H9 (cell line): ENCODE results near the gene PGS1. TPM values are rescaled to one million over a fixed set of nuclear protein-coding genes. Genes with fewer than 3 reads are reported as not detected.

Source experiments
- DNase-seq: peaks from one replicate; pipeline ENCODE4 v3.0.0-alpha.2; 2017
- H2AFZ ChIP-seq: one replicate; pipeline ENCODE4 v1.6.1; 2013; ENCODE audit warnings: mild to moderate bottlenecking, low read length, control low read depth, moderate library complexity
- H2AK5ac ChIP-seq: 2 replicates; pipeline ENCODE4 v1.6.1; 2013; ENCODE audit warnings: low read length, control low read depth, mixed read lengths; ENCODE audit not compliant: insufficient read length
- H2BK120ac ChIP-seq: one replicate; pipeline ENCODE4 v1.6.1; 2013; ENCODE audit warnings: low read depth, mild to moderate bottlenecking, low read length, control low read depth, inconsistent platforms; ENCODE audit not compliant: poor library complexity, severe bottlenecking
- H2BK12ac ChIP-seq: 2 replicates; pipeline ENCODE4 v1.6.1; 2013; ENCODE audit warnings: low read length, control low read depth, mixed read lengths, low read depth; ENCODE audit not compliant: insufficient read length
- H2BK15ac ChIP-seq: 2 replicates; pipeline ENCODE4 v1.6.1; 2013; ENCODE audit warnings: low read depth, low read length, control low read depth
- H2BK20ac ChIP-seq: one replicate; pipeline ENCODE4 v1.6.1; 2013; ENCODE audit warnings: low read depth, mild to moderate bottlenecking, low read length, control low read depth, inconsistent platforms; ENCODE audit not compliant: poor library complexity, severe bottlenecking
- H2BK5ac ChIP-seq: 2 replicates; pipeline ENCODE4 v1.6.1; 2013; ENCODE audit warnings: low read length, control low read depth, mixed read lengths; ENCODE audit not compliant: insufficient read length
- H3K14ac ChIP-seq: 2 replicates; pipeline ENCODE4 v1.6.1; 2013; ENCODE audit warnings: low read length, control low read depth; ENCODE audit not compliant: insufficient read depth
- H3K18ac ChIP-seq: 2 replicates; pipeline ENCODE4 v1.6.1; 2013; ENCODE audit warnings: low read depth, mild to moderate bottlenecking, mixed read lengths, low read length, control low read depth; ENCODE audit not compliant: insufficient read length
- H3K23ac ChIP-seq: 2 replicates; pipeline ENCODE4 v1.6.1; 2013; ENCODE audit warnings: low read length, control low read depth, mixed read lengths, low read depth; ENCODE audit not compliant: insufficient read length
- H3K23me2 ChIP-seq: 2 replicates; pipeline ENCODE4 v1.6.1; 2013; ENCODE audit warnings: low read depth, mild to moderate bottlenecking, mixed read lengths, low read length, control low read depth; ENCODE audit not compliant: insufficient read length, poor library complexity, severe bottlenecking
- H3K27ac ChIP-seq: 2 replicates; pipeline ENCODE4 v1.5.1; 2013; ENCODE audit warnings: low read length, control low read depth, mixed read lengths, low read depth; ENCODE audit not compliant: insufficient read length
- H3K27me3 ChIP-seq: 2 replicates; pipeline ENCODE4 v1.6.1; 2013; ENCODE audit warnings: low read length, control low read depth, inconsistent platforms; ENCODE audit not compliant: insufficient read depth
- H3K4ac ChIP-seq: 2 replicates; pipeline ENCODE4 v1.6.1; 2013; ENCODE audit warnings: low read depth, mild to moderate bottlenecking, control low read depth, inconsistent platforms, low read length, moderate library complexity
- H3K4me1 ChIP-seq: 2 replicates; pipeline ENCODE4 v1.6.1; 2013; ENCODE audit warnings: low read length, control low read depth, inconsistent platforms; ENCODE audit not compliant: insufficient read depth
- H3K4me2 ChIP-seq: 2 replicates; pipeline ENCODE4 v1.6.1; 2013; ENCODE audit warnings: low read length, control low read depth, mixed read lengths; ENCODE audit not compliant: insufficient read length, insufficient read depth
- H3K56ac ChIP-seq: 2 replicates; pipeline ENCODE4 v1.6.1; 2013; ENCODE audit warnings: low read depth, mild to moderate bottlenecking, mixed read lengths, low read length, control low read depth; ENCODE audit not compliant: insufficient read length
- H3K79me1 ChIP-seq: 2 replicates; pipeline ENCODE4 v1.6.1; 2013; ENCODE audit warnings: low read depth, mild to moderate bottlenecking, moderate library complexity, low read length, control low read depth, inconsistent platforms; ENCODE audit not compliant: insufficient read depth, poor library complexity, severe bottlenecking
- H3K79me2 ChIP-seq: 2 replicates; pipeline ENCODE4 v1.6.1; 2013; ENCODE audit warnings: low read length, control low read depth, inconsistent platforms; ENCODE audit not compliant: insufficient read depth
- H3K9ac ChIP-seq: 2 replicates; pipeline ENCODE4 v1.6.1; 2013; ENCODE audit warnings: low read length, control low read depth, mixed read lengths; ENCODE audit not compliant: insufficient read length; ENCODE audit errors: extremely low read depth
- H3K9me3 ChIP-seq: one replicate; pipeline ENCODE4 v1.6.1; 2013; ENCODE audit warnings: low read depth, low read length, inconsistent platforms; ENCODE audit not compliant: control insufficient read depth
- H3T11ph ChIP-seq: one replicate; pipeline ENCODE4 v1.6.1; 2013; ENCODE audit warnings: mild to moderate bottlenecking, low read length, control low read depth, inconsistent platforms
- H4K20me1 ChIP-seq: one replicate; pipeline ENCODE4 v1.6.1; 2013; ENCODE audit not compliant: control insufficient read depth, insufficient read length, insufficient read depth
- H4K5ac ChIP-seq: 2 replicates; pipeline ENCODE4 v1.6.1; 2013; ENCODE audit warnings: low read depth, mild to moderate bottlenecking, mixed read lengths, low read length, control low read depth; ENCODE audit not compliant: insufficient read length
- H4K8ac ChIP-seq: replicated peaks from 2 replicates; pipeline ENCODE4 v1.6.1; 2013; ENCODE audit warnings: low read length, control low read depth, mixed read lengths, low read depth; ENCODE audit not compliant: insufficient read length
- H4K91ac ChIP-seq: 2 replicates; pipeline ENCODE4 v1.6.1; 2013; ENCODE audit warnings: low read depth, mild to moderate bottlenecking, moderate library complexity, mixed read lengths, low read length, control low read depth; ENCODE audit not compliant: insufficient read length
- H3K27ac Mint-ChIP-seq, 3 experiments: 2 replicates in 2 of 3; 3 replicates in 1 of 3; pipeline ENCODE4 v1.8.0; 2020 to 2021; ENCODE audit warnings: mixed read lengths in 3 of 3, mild to moderate bottlenecking in 1 of 3, moderate library complexity in 1 of 3
- H3K27me3 Mint-ChIP-seq: 2 replicates; pipeline ENCODE4 v1.8.0; 2021; ENCODE audit warnings: low read depth, mild to moderate bottlenecking, moderate library complexity, mixed read lengths
- H3K36me3 Mint-ChIP-seq, 3 experiments: 2 replicates in 2 of 3; 3 replicates in 1 of 3; pipeline ENCODE4 v1.8.0; 2020 to 2021; ENCODE audit warnings: low read depth in 3 of 3, mixed read lengths in 3 of 3; ENCODE audit not compliant: insufficient read depth in 1 of 3
- H3K4me1 Mint-ChIP-seq, 2 experiments: 2 replicates each; pipeline ENCODE4 v1.8.0; 2020; ENCODE audit warnings: mixed read lengths in 2 of 2
- H3K4me3 Mint-ChIP-seq, 2 experiments: 2 replicates in 1 of 2; 3 replicates in 1 of 2; pipeline ENCODE4 v1.8.0; 2020 to 2021; ENCODE audit warnings: mild to moderate bottlenecking in 2 of 2, mixed read lengths in 2 of 2, moderate library complexity in 1 of 2
- H3K9me3 Mint-ChIP-seq, 2 experiments: 2 replicates in 1 of 2; 3 replicates in 1 of 2; pipeline ENCODE4 v1.8.0; 2020; ENCODE audit warnings: mild to moderate bottlenecking in 2 of 2, mixed read lengths in 2 of 2, moderate library complexity in 1 of 2
- CTCF ChIP-seq: fragments of 200-600 bp; sonication (generic); conservative IDR thresholded peaks from 3 replicates; pipeline ENCODE4 v1.8.0; 2021; ENCODE audit warnings: antibody characterized with exemption, mild to moderate bottlenecking
- WGBS: extraction: QIAGEN DNeasy Blood & Tissue Kit; methylation state at CpG from one replicate; pipeline ENCODE4 v1.1.7; 2013; ENCODE audit warnings: missing lambda C conversion rate, low lambda C conversion rate, mixed read lengths; ENCODE audit not compliant: insufficient read length; ENCODE audit errors: extremely low coverage; 5-methylcytosine and 5-hydroxymethylcytosine counted together
- total RNA-seq: library from RNA; stranded (reverse); gene quantifications from 2 replicates; pipeline ENCODE4 v1.2.1, GENCODE V29; 2021

PGS1 gene
- total RNA-seq, 1 experiment from 2014 or later, result 45.7 TPM

DNA sequence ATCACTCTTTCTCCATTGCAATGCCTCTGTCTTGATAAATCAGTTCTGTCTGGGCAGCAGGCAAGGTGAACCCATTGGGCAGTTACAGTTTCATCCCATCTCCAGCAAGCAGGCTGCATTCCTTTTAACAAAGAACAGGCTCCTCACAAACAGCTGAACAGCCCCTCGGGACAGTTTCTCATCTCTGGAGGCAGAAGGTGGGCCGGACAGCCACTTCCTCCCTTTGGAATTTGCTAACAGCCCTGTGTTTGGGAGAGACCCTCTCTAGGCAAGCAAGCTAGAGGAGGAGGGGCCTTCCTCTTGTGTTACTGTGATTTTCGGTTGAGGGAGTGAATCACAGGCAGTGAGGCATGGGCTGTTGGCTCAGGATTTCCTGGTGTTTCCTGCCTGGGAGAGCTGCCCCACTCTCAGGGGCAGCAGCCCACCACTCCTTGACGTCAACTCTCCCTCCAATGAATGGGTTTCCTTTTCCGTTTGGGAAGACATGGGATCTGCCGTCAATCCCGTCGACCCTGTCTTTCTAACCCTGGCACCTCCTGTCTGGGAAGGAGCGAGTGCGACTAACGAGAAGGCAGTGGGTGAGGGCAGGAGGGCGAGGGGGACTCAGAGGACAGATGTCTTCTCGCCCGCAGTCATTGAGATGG lies 3.7 kb upstream of the PGS1 start:
- Histone ChIP-seq H2BK5ac (peak overlapping the region; percentile 1), H3K23ac (no peak overlapping the region), H3K14ac (peak overlapping the region; percentile 9; the same call in 1 of the 2 replicates), H3T11ph (no peak overlapping the region), H3K4me2 (peak overlapping the region; percentile 0), H3K79me2 (peaks cover 10% of the 10 kb centered on the region; the same call in 1 of the 2 replicates), H4K5ac (no peak overlapping the region), H4K8ac (no peak overlapping the region), H2AFZ (no peak overlapping the region), H2BK120ac (no peak overlapping the region), H2AK5ac (no peak overlapping the region), H3K4ac (no peak overlapping the region), H3K79me1 (no peaks in the 10 kb centered on the region), H3K9ac (no peak overlapping the region), H3K9me3 (no peaks in the 10 kb centered on the region), H2BK20ac (no peak overlapping the region), H2BK15ac (no peak overlapping the region), H4K20me1 (no peaks in the 10 kb centered on the region), H4K91ac (no peak overlapping the region), H3K4me1 (peaks cover 2% of the 10 kb centered on the region; the same call in 1 of the 2 replicates), H3K27me3 (no peaks in the 10 kb centered on the region), H3K27ac (peak overlapping the region; percentile 59), H3K18ac (peak overlapping the region; percentile 15), H3K56ac (no peak overlapping the region), H2BK12ac (peak overlapping the region; percentile 5), H3K23me2 (peaks cover 7% of the 10 kb centered on the region)
- peak overlapping the region; percentile 42 to 45; a peak in 4 of 5 replicates for H3K4me3 Mint-ChIP-seq
- no peak for TF ChIP-seq CTCF
- no peaks in the 10 kb centered on the region for H3K9me3 Mint-ChIP-seq
- peak overlapping the region; percentile 96 to 100 (median 99) for H3K27ac Mint-ChIP-seq
- peak; percentile 77 for DNase-seq
- no CpG with 5 or more reads among the region's 14 CpGs for WGBS
- no peaks in the 10 kb centered on the region for H3K36me3 Mint-ChIP-seq
- peaks cover 58 to 61% of the 10 kb centered on the region in 2 experiments for H3K4me1 Mint-ChIP-seq
- H3K27me3 Mint-ChIP-seq, result no peaks in the 10 kb centered on the region
